GM21515 (cell line): Measurements from ENCODE around the gene PFKFB2.
A peak's percentile ranks its signal among the peaks of the same experiment; 100 is the strongest.
"Not testable (repeated sequence)": the region's sequence is repeated elsewhere in the genome, so short reads cannot be mapped to it uniquely, and the experiment has no call there.

Source experiments
- ATAC-seq: cut with Tn5 transposase; IDR thresholded peaks from one replicate; pipeline ENCODE4 v1.9.1; 2021; ENCODE audit not compliant: unreplicated experiment

Gene PFKFB2

DNA sequence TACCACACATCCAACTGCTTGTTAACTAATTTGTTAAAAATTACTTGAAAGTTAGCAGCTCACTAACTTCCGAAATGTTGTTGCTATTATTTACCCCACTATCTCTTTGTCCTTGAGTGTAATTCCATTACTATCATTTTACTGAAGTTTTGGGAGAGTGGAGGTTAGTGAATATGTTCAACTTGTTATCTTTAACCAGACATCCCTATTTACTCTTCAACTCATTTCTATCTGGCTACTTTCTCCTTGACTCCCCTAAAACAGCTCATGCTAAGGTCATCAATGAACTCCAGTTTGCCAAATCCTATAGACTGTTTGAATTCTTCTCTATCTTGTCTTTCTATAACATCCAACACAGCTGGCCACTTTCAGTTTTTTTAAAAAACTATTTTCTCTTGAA, 16.2 kb upstream of the PFKFB2 start:
- no peak for ATAC-seq

DNA sequence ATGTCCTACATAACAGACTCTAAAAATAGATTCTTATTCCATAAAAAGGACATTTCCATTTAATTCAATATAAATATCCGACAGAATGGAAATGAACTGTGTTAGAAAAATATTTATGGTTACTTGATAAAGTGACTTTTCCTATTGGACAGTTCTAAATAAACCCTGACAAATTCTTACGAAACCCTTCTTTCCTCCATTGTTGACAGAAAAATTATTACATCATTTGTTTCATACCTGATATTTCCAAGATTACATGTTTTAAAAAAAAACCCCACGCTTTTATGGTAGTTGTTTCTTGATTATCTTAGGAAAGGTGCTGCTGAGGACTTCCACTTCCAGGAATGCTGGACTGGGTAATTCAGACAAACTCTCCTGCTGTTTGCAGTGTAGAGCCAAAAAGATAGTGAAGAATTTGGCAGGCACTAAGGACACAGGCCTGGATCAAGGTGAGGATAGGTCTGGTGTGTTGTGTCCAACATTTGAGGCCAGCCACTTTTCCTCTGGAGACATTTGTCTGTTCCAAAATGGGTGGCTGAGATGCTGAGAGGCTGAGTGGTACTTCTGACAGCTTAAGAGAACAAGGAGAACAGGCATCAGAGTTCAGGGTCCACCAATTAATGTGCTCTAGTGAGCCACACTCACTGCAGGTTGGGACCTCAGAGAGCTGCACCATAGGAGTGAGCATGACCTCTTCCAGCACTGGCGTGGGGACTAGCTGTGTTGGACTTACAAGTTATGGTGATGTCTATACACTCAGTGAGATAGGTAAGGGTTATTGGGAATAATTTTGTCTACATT, 13.5 kb upstream of the PFKFB2 start:
- ATAC-seq: no peak

GRCh38 chr1:207040181-207040533, 12.9 kb upstream of the PFKFB2 start:
- ATAC-seq: no peak

DNA sequence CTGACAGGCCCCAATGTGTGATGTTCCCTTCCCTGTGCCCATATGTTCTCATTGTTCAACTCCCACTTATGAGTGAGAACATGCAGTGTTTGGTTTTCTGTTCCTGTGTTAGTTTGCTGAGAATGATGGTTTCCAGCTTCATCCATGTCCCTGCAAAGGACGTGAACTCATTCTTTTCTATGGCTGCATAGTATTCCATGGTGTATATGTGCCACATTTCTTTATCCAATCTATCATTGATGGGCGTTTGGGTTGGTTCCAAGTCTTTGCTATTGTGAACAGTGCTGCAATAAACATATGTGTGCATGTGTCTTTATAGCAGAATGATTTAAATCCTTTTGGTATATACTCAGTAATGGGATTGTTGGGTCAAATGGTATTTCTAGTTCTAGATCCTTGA, 11.7 kb upstream of the PFKFB2 start:
- not testable (repeated sequence) for ATAC-seq

DNA sequence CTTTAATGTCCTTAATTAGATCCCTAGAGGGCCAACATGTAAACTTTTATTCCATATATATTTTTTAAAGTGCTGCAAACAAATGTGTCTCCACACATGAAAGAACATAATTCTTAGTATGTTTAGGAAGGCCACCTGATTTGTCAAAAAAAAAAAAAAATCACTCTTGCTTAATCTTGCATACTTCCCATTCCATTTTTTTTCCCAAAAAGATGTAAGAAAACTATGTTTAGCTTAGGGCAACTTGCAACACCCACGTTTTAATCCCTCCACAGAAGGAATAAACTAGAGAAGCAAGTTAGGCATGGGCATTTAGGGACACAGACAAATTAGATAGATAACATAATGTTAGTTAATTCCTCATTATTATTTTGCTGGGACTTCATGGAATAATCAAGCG, 7.6 kb upstream of the PFKFB2 start:
- ATAC-seq: no peak

DNA sequence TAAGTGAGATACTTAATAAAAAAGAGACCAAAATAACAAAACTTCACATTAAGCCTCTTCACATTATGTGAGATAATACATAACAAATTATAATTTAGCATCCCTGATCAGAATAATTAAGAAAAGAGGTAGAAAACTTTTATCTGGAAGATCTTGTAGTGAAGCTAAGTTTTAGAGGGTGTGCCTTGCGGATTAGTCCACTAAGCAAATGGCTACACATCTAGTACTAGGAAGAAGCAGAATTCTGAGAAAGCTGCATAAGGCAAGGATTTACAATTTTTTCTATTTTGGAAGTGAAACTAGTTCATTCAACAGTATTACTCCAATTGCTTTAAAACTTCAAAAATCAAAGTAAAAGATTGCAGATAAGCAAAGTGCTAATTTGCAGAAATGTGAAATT, 5.6 kb upstream of the PFKFB2 start:
- ATAC-seq: no peak

GRCh38 chr1:207048041-207048440, 5.0 kb upstream of the PFKFB2 start:
- no peak for ATAC-seq

- no peak for ATAC-seq
Observed at GRCh38 chr1:207049054-207049453, 4.0 kb upstream of the PFKFB2 start.

- ATAC-seq: no peak
Observed at GRCh38 chr1:207049514-207049913, 3.6 kb upstream of the PFKFB2 start.

GRCh38 chr1:207049974-207050391, 3.1 kb upstream of the PFKFB2 start:
- ATAC-seq: peak; percentile 41

GRCh38 chr1:207050480-207051190, 2.4 kb upstream of the PFKFB2 start:
- peak; percentile 47 for ATAC-seq

- no peak for ATAC-seq
Observed at GRCh38 chr1:207051191-207051943, 1.7 kb upstream of the PFKFB2 start, which contains the start of gene YOD1. TSS of gene YOD1 (minus strand) at chr1:207051208. CDS start at chr1:207051030, 178 bp downstream.

DNA sequence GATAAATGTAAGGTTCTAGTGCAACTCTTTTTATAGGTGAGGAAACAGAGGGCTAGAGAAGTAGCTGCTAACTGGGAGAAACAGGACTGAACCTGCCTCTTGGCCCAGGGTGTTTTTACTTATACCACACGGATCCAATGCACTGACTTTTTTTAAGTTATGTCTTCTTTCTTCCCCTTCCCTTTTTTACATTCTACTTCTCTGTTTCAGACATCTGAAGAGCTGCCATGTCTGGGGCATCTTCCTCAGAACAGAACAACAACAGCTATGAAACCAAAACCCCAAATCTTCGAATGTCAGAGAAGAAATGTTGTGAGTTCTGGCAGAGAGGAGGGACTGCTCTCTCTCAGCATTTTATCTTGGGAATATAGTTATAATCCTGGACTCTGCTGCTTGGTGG, 1.4 kb downstream of the PFKFB2 start:
- ATAC-seq: no peak

DNA sequence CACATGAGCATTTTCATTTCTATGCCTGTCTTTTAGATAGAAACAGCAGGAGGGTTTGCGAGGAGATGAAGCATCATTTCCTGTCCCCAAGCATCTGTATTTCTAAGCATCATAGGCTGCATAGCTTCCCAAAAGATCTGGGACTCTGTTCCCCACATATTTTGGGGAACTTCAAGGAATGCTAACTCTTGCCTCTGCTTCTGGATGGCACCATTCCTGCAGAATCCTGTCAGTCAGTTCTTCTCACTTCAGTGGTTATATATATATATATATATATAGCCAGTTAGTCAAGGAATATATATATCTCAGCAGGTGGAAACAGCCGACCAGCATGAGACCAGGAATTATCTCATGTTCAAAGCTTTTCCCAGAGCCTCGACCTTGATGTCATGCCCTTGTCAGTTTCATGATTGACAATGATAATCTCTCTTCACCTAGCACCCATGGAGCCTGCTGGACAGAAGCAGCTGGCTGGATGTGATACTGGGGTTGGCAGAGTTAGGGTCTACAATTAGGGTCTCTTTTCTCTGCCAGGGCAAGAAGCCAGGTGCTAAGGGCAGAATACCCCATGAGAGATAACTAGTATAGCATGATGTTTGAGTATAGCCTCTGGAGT, 2.4 kb downstream of the PFKFB2 start:
- ATAC-seq: no peak

GRCh38 chr1:207056673-207057072, 3.6 kb downstream of the PFKFB2 start:
- ATAC-seq: no peak

- no peak for ATAC-seq
Observed at GRCh38 chr1:207058252-207058651, 5.2 kb downstream of the PFKFB2 start.

DNA sequence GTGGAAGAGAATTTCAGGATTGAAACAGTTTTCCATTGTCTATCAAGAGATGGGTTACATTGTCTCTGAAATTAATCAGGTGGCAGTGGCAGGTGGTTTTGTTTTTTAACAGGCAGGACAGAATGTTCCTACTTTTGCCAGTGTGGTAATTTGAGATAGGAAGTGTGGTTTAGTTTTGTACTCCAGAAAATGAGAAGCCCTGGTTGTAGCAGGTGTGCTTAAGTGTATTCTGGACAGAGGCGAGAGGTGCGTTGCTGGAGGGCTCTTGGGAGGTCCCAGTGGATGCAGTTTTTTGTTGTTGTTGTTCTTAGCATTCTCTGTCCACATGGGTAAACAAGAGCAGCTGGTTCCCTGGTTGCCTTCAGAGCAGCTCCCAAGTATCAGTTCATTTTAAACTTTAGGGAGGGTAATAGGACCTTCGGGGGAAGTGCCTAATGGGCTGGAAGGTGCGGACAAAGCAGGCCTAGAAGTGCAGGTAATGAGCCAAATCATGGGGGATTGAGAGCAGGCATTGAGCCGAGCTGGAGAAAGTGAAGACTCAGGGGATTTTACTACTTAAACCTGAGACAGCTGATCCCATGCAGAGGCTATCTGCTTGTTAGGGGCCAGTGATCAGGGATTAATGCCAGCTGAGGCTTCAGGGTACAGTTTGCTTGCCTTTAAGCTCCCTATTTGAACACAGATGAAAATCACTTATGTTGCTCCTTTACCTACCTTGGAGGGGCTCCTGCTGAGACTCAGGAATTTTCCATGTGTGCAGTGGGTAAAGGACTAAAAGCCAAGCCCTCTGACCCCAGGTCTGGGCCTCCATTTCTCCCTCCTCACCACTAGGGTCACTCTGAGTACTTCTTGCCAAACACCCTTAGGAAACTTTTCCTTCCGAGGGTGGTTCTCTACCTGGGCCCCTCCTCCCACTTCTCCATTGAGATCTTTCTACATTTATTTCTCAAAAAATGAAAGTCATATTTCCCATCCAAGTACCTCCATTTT, 6.1 kb downstream of the PFKFB2 start:
- no peak for ATAC-seq

DNA sequence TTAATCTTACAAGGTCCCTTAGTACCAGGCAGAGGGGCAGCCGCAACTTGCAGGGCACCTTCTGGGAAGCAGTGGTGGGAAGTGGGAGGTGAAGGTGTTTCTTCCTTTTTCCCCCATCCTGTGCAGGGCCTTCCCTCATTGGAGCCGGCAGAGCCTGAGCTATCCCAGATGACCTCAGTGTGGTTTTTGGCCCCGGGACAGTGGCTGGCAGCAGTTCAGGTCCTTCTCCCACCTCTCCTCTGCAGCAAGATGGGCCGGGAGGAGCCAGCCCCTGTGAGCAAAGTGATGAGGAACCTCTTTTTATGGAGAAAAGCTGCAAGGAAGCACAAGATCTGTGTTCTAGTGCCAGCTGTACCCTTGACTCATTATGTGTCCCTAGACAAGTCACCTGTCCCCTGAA, 6.8 kb downstream of the PFKFB2 start:
- no peak for ATAC-seq

DNA sequence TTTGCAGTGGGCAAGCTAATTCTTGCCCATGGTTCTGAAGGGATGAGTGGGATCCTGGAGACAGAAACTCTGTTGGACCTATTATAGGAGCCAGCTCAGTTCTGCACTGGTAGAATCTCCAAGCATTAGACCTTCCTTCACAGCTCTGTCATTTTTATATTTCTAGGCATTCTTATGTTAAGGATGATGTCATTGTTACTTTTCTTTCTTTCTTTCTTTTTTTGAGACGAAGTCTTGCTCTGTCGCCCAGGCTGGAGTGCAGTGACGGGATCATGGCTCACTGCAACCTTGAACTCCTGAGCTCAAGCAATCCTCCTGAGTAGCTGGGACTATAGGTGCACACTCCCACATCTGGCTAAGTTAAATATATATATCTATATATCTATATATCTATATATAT, 7.5 kb downstream of the PFKFB2 start:
- no peak for ATAC-seq

DNA sequence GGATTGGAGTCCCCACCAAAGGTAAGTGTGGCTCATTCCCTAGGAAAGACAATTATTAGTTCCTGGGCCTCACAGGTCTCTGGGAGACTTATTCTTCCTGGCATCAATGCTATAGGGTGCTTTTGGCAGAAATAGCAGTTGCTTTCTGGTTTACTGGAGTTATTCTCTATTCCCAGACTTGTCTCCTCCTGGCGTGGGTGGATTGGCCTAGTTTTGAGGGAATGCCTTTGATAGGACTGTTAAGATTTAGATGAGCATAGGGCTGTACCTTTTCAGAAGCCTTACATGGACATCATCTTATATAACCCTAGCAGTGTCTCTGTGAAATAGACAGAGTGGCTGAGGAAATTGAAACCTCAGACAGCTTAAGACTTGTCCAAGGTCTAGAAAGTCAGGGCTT, 9.0 kb downstream of the PFKFB2 start:
- ATAC-seq: no peak
